Bladder microvascular endothelial cell (primary cell): ENCODE measurements around the gene CAMTA1. TPM values are rescaled to one million over a fixed set of nuclear protein-coding genes. Genes with fewer than 3 reads are reported as not detected.

Experiments
- total RNA-seq: library from RNA; depleted of rRNA; stranded (reverse); fragments of >200 nt; gene quantifications from 2 replicates; pipeline ENCODE4 v1.2.3, GENCODE V29; 2014

Gene CAMTA1
- 38.0 and 51.7 TPM in 2 replicates for total RNA-seq

GRCh38 chr1:6785318-6785727 lies at the start of gene CAMTA1:
CAMTA1 (plus strand) TSS chr1:6785454; CDS start chr1:6785531, 77 bp downstream.

DNA sequence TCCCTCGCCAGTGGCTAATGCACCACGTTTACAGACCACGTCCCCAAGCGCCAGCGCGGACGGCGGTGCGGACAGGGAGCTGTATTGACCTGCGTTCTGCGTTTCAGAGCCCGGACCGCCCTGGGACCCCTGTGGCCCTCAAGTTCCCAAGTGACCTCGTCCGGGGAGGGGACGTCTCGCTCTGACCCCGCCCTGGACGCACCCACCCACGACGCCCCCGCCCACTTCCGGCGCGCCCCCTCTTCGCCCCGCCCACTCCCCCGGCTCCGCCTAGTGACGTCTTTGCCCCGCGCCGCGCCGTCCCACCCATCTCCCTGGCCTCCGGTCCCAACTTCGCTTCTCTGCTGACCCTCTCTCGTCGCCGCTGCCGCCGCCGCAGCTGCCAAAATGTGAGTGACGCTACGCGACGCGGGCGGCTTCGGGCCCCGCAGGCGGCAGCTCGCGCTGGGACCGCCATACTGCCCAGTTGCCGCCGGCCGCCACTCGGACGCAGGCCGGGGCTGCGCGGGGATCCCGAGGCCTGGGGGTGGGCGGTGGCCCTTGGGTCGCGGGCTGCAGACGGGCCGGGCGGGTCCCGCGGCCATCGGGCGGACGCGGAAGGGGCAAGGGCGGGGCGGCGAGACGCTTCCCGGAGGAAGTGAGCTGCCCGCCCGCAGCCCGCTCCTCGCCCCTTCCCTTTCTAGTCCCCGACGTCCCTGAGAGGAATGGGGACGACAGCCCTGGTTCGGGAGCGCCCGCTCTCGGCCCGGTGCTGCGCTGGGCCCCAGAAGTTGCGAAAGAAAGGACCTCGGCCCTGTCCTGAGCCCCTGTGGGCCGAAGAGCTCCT lies 986.0 kb downstream of the CAMTA1 start, which contains the start of gene VAMP3:
TSS of gene VAMP3 (plus strand) at position 300 of the 826 bp plus-strand sequence. CDS start at position 388, 88 bp downstream.

DNA sequence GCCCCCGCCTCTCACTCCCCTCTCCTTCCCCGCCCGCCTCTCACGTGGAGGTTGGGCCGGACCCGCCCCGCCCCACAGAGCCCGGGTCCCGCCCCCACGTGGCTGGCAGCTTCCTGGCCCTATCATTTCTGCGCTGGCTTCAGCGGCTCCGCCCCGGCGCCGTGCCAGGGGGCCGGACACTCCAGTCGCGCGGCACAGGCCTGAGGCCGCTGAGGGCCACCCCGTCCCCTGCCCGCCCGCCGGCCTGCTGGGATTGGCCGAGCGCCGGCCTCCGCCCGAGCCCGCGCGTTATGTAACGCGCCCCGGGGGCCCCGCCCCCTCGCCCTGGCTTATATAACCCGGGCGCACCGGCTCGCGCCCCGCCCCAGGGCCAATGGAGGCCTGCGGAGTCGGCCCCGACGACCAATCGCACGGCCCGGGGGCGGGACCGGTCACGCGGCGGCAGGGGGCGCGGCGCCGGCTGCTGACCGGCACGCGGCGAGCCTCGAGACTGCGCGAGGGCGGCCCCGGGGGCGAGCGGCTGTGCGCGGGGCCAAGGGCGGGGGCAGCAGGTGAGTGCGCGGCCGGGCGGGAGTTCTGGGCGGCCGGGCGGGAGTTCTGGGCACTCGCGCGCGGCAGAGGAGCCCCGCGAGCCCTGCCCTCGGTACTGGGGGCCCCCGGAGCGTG lies 998.7 kb downstream of the CAMTA1 start, which contains the start of gene PER3:
TSS of gene PER3 (plus strand) at position 466 of the 666 bp plus-strand sequence. CDS start 587 bp downstream, outside the sequence.

Other genes with a start within 250 kb of the CAMTA1 start
- 12.8 and 26.2 TPM in 2 replicates for gene NOL9, start 230.9 kb upstream of the CAMTA1 start, total RNA-seq
- gene TAS1R1, start 230.1 kb upstream of the CAMTA1 start, total RNA-seq = not detected in 2 replicates
- 9.6 and 15.9 TPM in 2 replicates for gene ZBTB48, start 205.5 kb upstream of the CAMTA1 start, total RNA-seq
- gene KLHL21, start 182.6 kb upstream of the CAMTA1 start, total RNA-seq = 16.2 and 23.7 TPM in 2 replicates
- gene PHF13, start 171.7 kb upstream of the CAMTA1 start, total RNA-seq = 8.3 and 15.7 TPM in 2 replicates
- gene THAP3, start 160.6 kb upstream of the CAMTA1 start, total RNA-seq = 18.4 and 19.8 TPM in 2 replicates
- gene DNAJC11, start 83.6 kb upstream of the CAMTA1 start, total RNA-seq = 30.8 and 73.3 TPM in 2 replicates